ENCODE measurements around the gene OS9.
"Not testable (repeated sequence)": the region's sequence is repeated elsewhere in the genome, so short reads cannot be mapped to it uniquely, and the experiment has no call there.

DNA sequence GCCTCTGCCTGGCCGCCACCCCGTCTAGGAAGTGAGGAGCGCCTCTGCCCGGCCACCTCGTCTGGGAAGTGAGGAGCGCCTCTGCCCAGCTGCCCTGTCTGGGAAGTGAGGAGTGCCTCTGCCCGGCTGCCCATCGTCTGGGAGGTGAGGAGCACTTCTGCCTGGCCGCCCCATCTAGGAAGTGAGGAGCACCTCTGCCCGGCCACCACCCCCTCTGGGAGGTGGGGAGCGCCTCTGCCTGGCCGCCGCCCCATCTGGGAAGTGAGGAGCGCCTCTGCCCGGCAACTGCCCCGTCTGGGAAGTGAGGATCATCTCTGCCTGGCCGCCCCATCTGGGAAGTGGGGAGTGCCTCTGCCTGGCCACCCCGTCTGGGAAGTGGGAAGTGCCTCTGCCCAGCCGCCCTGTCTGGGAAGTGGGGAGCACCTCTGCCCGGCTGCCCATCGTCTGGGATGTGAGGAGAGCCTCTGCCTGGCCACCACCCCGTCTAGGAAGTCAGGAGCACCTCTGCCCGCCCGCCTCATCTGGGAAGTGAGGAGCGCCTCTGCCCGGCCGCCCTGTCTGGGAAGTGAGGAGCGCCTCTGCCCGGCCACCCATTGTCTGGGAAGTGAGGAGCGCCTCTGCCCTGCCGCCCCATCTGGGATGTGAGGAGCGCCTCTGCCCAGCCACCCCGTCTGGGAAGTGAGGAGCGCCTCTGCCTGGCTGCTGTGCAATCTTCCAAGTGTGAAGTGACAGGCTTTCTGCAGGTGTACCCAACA lies 28.7 kb upstream of the OS9 start:
- TF ChIP-seq, protein P1, sequence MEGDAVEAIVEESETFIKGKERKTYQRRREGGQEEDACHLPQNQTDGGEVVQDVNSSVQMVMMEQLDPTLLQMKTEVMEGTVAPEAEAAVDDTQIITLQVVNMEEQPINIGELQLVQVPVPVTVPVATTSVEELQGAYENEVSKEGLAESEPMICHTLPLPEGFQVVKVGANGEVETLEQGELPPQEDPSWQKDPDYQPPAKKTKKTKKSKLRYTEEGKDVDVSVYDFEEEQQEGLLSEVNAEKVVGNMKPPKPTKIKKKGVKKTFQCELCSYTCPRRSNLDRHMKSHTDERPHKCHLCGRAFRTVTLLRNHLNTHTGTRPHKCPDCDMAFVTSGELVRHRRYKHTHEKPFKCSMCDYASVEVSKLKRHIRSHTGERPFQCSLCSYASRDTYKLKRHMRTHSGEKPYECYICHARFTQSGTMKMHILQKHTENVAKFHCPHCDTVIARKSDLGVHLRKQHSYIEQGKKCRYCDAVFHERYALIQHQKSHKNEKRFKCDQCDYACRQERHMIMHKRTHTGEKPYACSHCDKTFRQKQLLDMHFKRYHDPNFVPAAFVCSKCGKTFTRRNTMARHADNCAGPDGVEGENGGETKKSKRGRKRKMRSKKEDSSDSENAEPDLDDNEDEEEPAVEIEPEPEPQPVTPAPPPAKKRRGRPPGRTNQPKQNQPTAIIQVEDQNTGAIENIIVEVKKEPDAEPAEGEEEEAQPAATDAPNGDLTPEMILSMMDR (conservative IDR thresholded peaks at IDR 0.05) = not testable (repeated sequence)
- not testable (repeated sequence) for TF ChIP-seq ZFX (IDR thresholded peaks at IDR 0.05)
